ENCODE measurements around the gene SCN5A.

The SCN5A gene

GRCh38 chr3:38636881-38637280 is 12.6 kb downstream of the SCN5A start:
- no peaks in the 10 kb centered on the region for H3K4me1 ChIP-seq (ENCODE audit: control insufficient read depth, insufficient read depth, low read length)
- no peaks in the 10 kb centered on the region for H3K9me3 ChIP-seq (ENCODE audit: control insufficient read depth, low read length)
- no peak overlapping the region for H3K4me3 ChIP-seq (ENCODE audit: low read length)
- H3K36me3 ChIP-seq (ENCODE audit: control insufficient read depth, insufficient read depth, low read length, severe bottlenecking) = no peaks in the 10 kb centered on the region
- H3K27me3 ChIP-seq (replicated peaks; ENCODE audit: control insufficient read depth, insufficient read depth, low read length) = peaks cover 45% of the 10 kb centered on the region
- no peak overlapping the region for H3K9ac ChIP-seq (ENCODE audit: low read length)
- no peak for DNase-seq (ENCODE audit: low read depth)

GRCh38 chr3:38636464-38636863 is 13.0 kb downstream of the SCN5A start:
- Histone ChIP-seq H3K27me3 (replicated peaks; ENCODE audit: control insufficient read depth, insufficient read depth, low read length) (peaks cover 44% of the 10 kb centered on the region), H3K9ac (ENCODE audit: low read length) (no peak overlapping the region)
- DNase-seq (ENCODE audit: low read depth) = no peak

DNA sequence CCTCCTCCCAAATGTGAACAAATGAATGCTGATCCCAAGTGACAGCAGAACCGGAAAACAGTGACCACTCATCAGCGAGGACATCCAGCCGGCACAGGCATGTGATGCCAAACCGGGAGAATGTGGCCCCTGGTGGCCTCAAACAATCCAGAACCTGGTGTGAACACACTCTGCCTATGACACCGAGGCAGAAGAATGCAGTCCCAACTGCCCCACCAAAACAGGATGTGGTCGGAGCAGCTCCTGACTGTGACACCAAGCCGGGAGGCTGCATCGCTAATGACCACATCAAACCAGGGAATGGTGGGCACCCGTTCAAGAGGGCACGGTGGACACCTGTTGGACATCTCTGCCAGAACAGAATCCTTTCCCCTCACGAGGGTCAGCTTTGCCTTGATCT is 15.4 kb downstream of the SCN5A start:
- no peak overlapping the region for H3K9ac ChIP-seq (ENCODE audit: low read length)
- no peaks in the 10 kb centered on the region for H3K9me3 ChIP-seq (ENCODE audit: control insufficient read depth, low read length)
- no peaks in the 10 kb centered on the region for H3K4me1 ChIP-seq (ENCODE audit: control insufficient read depth, insufficient read depth, low read length)
- peaks cover 49% of the 10 kb centered on the region for H3K27me3 ChIP-seq (replicated peaks; ENCODE audit: control insufficient read depth, insufficient read depth, low read length)
- H3K4me3 ChIP-seq (ENCODE audit: low read length) = no peak overlapping the region
- H3K36me3 ChIP-seq (ENCODE audit: control insufficient read depth, insufficient read depth, low read length, severe bottlenecking) = no peaks in the 10 kb centered on the region
- no peak for DNase-seq (ENCODE audit: low read depth)

More at GRCh38 chr3:38636464-38636863, 13.0 kb downstream of the SCN5A start:
- H3K36me3 ChIP-seq (ENCODE audit: control insufficient read depth, insufficient read depth, low read length, severe bottlenecking) = no peaks in the 10 kb centered on the region
- no peaks in the 10 kb centered on the region for H3K9me3 ChIP-seq (ENCODE audit: control insufficient read depth, low read length)
- no peaks in the 10 kb centered on the region for H3K4me1 ChIP-seq (ENCODE audit: control insufficient read depth, insufficient read depth, low read length)
- H3K4me3 ChIP-seq (ENCODE audit: low read length) = no peak overlapping the region

DNA sequence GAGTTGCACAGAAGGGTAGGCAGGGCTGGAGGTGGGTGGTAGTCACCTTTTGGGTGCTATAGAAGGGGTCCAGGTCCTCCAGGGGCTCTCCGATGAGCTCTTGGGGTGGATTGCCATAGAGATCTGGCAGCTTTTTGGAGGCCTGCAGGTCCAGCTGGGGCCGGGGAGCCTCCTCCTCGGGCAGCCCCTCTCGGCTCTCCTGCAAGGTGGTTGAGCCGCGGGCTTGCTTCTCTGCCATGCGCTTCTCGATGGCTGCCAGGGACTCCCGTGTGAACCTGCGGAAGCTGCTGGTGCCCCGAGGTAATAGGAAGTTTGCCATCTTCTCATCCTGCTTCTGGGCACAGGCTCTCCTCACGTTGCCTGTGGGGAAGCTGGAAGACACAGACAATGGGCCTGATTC is 16.5 kb downstream of the SCN5A start:
- H3K27me3 ChIP-seq (replicated peaks; ENCODE audit: control insufficient read depth, insufficient read depth, low read length) = peaks cover 39% of the 10 kb centered on the region
- no peaks in the 10 kb centered on the region for H3K9me3 ChIP-seq (ENCODE audit: control insufficient read depth, low read length)
- no peak overlapping the region for H3K4me3 ChIP-seq (ENCODE audit: low read length)
- no peaks in the 10 kb centered on the region for H3K4me1 ChIP-seq (ENCODE audit: control insufficient read depth, insufficient read depth, low read length)
- H3K36me3 ChIP-seq (ENCODE audit: control insufficient read depth, insufficient read depth, low read length, severe bottlenecking) = no peaks in the 10 kb centered on the region
- DNase-seq (ENCODE audit: low read depth) = no peak
- no peak overlapping the region for H3K9ac ChIP-seq (ENCODE audit: low read length)

DNA sequence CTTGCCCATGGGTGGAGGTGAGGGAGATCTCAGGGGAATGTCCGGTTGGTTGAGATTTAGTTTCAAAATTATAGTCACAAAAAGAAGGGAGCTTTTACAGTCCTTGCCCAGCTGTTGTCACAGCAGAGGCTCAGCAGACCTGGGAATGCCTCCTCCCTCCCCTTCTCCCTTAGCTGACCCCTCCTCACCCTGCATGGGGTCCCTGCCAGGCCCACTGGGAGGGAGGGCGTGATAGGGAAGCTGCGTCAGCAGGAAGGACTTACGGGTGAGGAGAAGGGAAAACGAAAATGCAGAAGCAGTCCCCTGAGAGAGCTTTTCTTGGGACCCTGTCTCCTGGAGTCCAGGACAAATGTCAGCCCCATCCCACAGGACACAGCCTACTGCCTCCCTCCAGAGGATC is 18.9 kb downstream of the SCN5A start:
- H3K9ac ChIP-seq (ENCODE audit: low read length) = no peak overlapping the region
- no peak for DNase-seq (ENCODE audit: low read depth)
- no peaks in the 10 kb centered on the region for H3K4me1 ChIP-seq (ENCODE audit: control insufficient read depth, insufficient read depth, low read length)
- no peaks in the 10 kb centered on the region for H3K36me3 ChIP-seq (ENCODE audit: control insufficient read depth, insufficient read depth, low read length, severe bottlenecking)
- H3K4me3 ChIP-seq (ENCODE audit: low read length) = no peak overlapping the region
- H3K9me3 ChIP-seq (ENCODE audit: control insufficient read depth, low read length) = no peaks in the 10 kb centered on the region
- peaks cover 34% of the 10 kb centered on the region for H3K27me3 ChIP-seq (replicated peaks; ENCODE audit: control insufficient read depth, insufficient read depth, low read length)

DNA sequence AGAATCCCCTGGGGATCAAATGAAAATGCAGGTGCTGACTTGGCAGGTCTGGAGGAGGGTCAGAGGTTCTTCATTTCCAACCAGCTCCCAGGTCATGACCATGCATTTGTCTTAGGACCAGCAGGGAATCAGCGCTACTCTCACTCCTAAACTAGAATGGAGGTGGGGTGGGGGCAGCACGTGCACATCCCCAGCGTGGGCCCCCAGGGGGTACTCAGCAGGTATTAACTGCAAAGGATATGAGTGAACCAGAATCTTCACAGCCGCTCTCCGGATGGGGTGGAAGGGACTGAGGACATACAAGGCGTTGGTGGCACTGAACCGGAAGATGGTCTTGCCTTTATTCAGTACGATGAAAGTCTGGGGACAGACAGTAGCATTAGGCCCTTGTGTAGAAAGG is 19.4 kb downstream of the SCN5A start:
- no peak for DNase-seq (ENCODE audit: low read depth)
- Histone ChIP-seq H3K4me1 (ENCODE audit: control insufficient read depth, insufficient read depth, low read length) (no peaks in the 10 kb centered on the region), H3K27me3 (replicated peaks; ENCODE audit: control insufficient read depth, insufficient read depth, low read length) (peaks cover 34% of the 10 kb centered on the region), H3K9me3 (ENCODE audit: control insufficient read depth, low read length) (no peaks in the 10 kb centered on the region), H3K4me3 (ENCODE audit: low read length) (no peak overlapping the region), H3K9ac (ENCODE audit: low read length) (no peak overlapping the region), H3K36me3 (ENCODE audit: control insufficient read depth, insufficient read depth, low read length, severe bottlenecking) (no peaks in the 10 kb centered on the region)

- Histone ChIP-seq H3K36me3 (ENCODE audit: control insufficient read depth, insufficient read depth, low read length, severe bottlenecking) (no peaks in the 10 kb centered on the region), H3K9ac (ENCODE audit: low read length) (no peak overlapping the region), H3K4me3 (ENCODE audit: low read length) (no peak overlapping the region), H3K9me3 (ENCODE audit: control insufficient read depth, low read length) (no peaks in the 10 kb centered on the region), H3K27me3 (replicated peaks; ENCODE audit: control insufficient read depth, insufficient read depth, low read length) (peaks cover 45% of the 10 kb centered on the region), H3K4me1 (ENCODE audit: control insufficient read depth, insufficient read depth, low read length) (no peaks in the 10 kb centered on the region)
- no peak for DNase-seq (ENCODE audit: low read depth)
These were observed 20.7 kb downstream of the SCN5A start for GRCh38 chr3:38628835-38629234.

DNA sequence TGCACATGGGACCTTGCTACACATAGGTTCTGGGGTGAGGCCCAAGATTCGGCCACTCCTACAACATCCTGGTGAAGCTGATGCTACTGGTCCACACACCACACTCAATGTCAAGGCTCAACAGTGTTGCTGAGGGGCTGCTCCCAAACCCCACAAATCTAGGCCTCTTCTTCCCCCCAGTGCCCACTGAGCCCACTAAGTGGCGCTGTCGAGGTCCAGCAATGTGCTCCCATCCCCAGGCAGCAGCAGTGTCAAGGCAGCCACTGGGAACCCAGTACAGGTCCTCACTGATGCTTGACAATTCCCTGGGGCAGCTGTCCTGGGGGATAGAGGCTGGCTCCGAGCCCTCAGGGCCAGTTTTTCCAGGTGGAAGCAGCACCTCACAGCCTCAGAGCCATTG is 21.5 kb downstream of the SCN5A start:
- Histone ChIP-seq H3K27me3 (replicated peaks; ENCODE audit: control insufficient read depth, insufficient read depth, low read length) (peaks cover 46% of the 10 kb centered on the region), H3K4me1 (ENCODE audit: control insufficient read depth, insufficient read depth, low read length) (no peaks in the 10 kb centered on the region), H3K9me3 (ENCODE audit: control insufficient read depth, low read length) (no peaks in the 10 kb centered on the region), H3K36me3 (ENCODE audit: control insufficient read depth, insufficient read depth, low read length, severe bottlenecking) (no peaks in the 10 kb centered on the region), H3K4me3 (ENCODE audit: low read length) (no peak overlapping the region), H3K9ac (ENCODE audit: low read length) (no peak overlapping the region)
- no peak for DNase-seq (ENCODE audit: low read depth)

- peaks cover 39% of the 10 kb centered on the region for H3K27me3 ChIP-seq (replicated peaks; ENCODE audit: control insufficient read depth, insufficient read depth, low read length)
- no peaks in the 10 kb centered on the region for H3K4me1 ChIP-seq (ENCODE audit: control insufficient read depth, insufficient read depth, low read length)
- H3K9ac ChIP-seq (ENCODE audit: low read length) = no peak overlapping the region
- no peaks in the 10 kb centered on the region for H3K36me3 ChIP-seq (ENCODE audit: control insufficient read depth, insufficient read depth, low read length, severe bottlenecking)
- DNase-seq (ENCODE audit: low read depth) = no peak
- no peak overlapping the region for H3K4me3 ChIP-seq (ENCODE audit: low read length)
- no peaks in the 10 kb centered on the region for H3K9me3 ChIP-seq (ENCODE audit: control insufficient read depth, low read length)
These were observed 23.3 kb downstream of the SCN5A start for GRCh38 chr3:38626171-38626570.

DNA sequence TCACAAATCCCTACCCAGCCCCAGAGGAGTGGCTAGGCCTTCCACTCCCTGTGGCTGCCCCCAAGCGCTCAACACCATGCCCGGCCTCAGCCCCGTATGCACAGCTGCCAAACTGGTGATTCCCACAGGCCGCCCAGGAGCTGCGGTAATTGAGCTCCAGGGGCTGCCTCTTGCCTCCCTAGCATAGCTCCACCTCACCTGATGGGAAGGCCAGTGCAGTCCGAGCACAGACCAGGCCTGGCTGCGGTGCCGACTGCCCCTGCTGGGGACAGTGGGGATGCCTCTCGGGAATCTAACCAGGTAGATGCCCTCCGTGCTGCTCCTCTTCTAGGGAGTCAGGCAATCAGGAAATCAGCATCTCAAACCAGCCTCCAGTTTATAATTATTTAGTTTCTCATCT is 25.9 kb downstream of the SCN5A start:
- Histone ChIP-seq H3K36me3 (ENCODE audit: control insufficient read depth, insufficient read depth, low read length, severe bottlenecking) (no peaks in the 10 kb centered on the region), H3K9ac (ENCODE audit: low read length) (no peak overlapping the region), H3K9me3 (ENCODE audit: control insufficient read depth, low read length) (no peaks in the 10 kb centered on the region), H3K4me1 (ENCODE audit: control insufficient read depth, insufficient read depth, low read length) (no peaks in the 10 kb centered on the region), H3K4me3 (ENCODE audit: low read length) (no peak overlapping the region), H3K27me3 (replicated peaks; ENCODE audit: control insufficient read depth, insufficient read depth, low read length) (peaks cover 34% of the 10 kb centered on the region)
- no peak for DNase-seq (ENCODE audit: low read depth)

DNA sequence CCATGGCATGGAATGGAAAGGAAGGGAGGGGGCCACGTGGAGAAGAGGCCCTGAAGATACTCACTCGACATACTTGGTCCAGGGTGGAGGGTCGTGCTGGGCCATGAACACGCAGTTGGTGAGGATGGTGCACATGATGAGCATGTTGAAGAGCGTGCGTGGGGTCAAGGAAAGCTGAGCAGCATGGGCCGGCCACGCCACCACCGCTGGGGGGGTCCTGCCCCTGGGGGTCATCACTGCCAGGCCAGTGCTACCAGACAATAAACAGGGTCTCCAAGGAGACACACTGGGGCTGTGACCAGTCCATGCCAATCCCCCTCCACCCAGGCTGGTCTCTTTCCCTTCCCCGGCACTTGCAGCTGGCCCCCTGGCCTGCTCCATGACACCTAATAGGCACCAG is 27.2 kb downstream of the SCN5A start:
- DNase-seq (ENCODE audit: low read depth) = no peak
- no peak overlapping the region for H3K4me3 ChIP-seq (ENCODE audit: low read length)
- H3K36me3 ChIP-seq (ENCODE audit: control insufficient read depth, insufficient read depth, low read length, severe bottlenecking) = no peaks in the 10 kb centered on the region
- H3K9ac ChIP-seq (ENCODE audit: low read length) = no peak overlapping the region
- H3K27me3 ChIP-seq (replicated peaks; ENCODE audit: control insufficient read depth, insufficient read depth, low read length) = peaks cover 46% of the 10 kb centered on the region
- no peaks in the 10 kb centered on the region for H3K4me1 ChIP-seq (ENCODE audit: control insufficient read depth, insufficient read depth, low read length)
- H3K9me3 ChIP-seq (ENCODE audit: control insufficient read depth, low read length) = no peaks in the 10 kb centered on the region

DNA sequence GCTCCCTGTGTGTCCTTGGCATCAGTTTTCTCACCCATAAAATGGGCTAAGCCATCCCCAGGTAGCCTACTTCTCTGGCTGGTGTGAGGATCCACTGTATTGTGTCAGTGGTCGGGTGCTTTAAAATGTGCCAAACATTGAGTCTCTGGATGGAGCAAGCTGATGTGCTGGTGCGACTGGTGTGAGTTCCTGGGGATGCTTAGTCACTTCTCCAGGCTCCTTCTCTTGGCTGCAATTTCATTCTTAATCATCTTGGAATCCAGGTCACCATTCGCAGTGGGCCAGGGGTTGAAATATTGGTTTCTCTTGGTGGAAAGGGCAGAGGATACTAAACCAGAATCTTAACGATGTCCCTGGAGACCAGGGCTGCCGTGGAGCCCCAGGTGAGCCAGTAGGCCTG is 29.3 kb downstream of the SCN5A start:
- Histone ChIP-seq H3K27me3 (replicated peaks; ENCODE audit: control insufficient read depth, insufficient read depth, low read length) (peaks cover 62% of the 10 kb centered on the region), H3K4me1 (ENCODE audit: control insufficient read depth, insufficient read depth, low read length) (no peaks in the 10 kb centered on the region), H3K4me3 (ENCODE audit: low read length) (no peak overlapping the region), H3K9me3 (ENCODE audit: control insufficient read depth, low read length) (no peaks in the 10 kb centered on the region), H3K9ac (ENCODE audit: low read length) (no peak overlapping the region), H3K36me3 (ENCODE audit: control insufficient read depth, insufficient read depth, low read length, severe bottlenecking) (no peaks in the 10 kb centered on the region)
- DNase-seq (ENCODE audit: low read depth) = no peak

Measured in adipocyte (in vitro differentiated cells).